Neural cell (in vitro differentiated cells): ENCODE measurements around the gene UPF1. TPM values are rescaled to one million over a fixed set of nuclear protein-coding genes. Genes with fewer than 3 reads are reported as not detected.

Source experiments
- H2AFZ ChIP-seq: fragments of 200-600, 300-800 bp; sonication (generic), shearing (Covaris generic); 2 replicates; pipeline ENCODE4 v1.6.0; 2014; ENCODE audit warnings: low read depth, mild to moderate bottlenecking, antibody characterized with exemption, low read length, moderate library complexity
- H3F3A ChIP-seq: fragments of 200-600 bp; shearing (Covaris generic); 2 replicates; pipeline ENCODE4 v1.6.1; 2016; ENCODE audit warnings: mild to moderate bottlenecking, moderate library complexity, mixed read lengths, antibody characterized with exemption, low read length; ENCODE audit not compliant: insufficient read depth, poor library complexity, severe bottlenecking
- H3K27ac ChIP-seq: fragments of 200-600, 300-800 bp; sonication (generic), shearing (Covaris generic); 2 replicates; pipeline ENCODE4 v1.5.1; 2014; ENCODE audit warnings: mild to moderate bottlenecking, low read length, moderate library complexity
- H3K27me3 ChIP-seq: fragments of 300-800, 200-600 bp; sonication (generic), shearing (Covaris generic); 2 replicates; pipeline ENCODE4 v1.6.0; 2014; ENCODE audit warnings: mild to moderate bottlenecking, low read depth, low read length, moderate library complexity; ENCODE audit not compliant: insufficient read depth
- H3K36me3 ChIP-seq: fragments of 300-800, 200-600 bp; sonication (generic), shearing (Covaris generic); 2 replicates; pipeline ENCODE4 v1.5.1; 2014; ENCODE audit warnings: mild to moderate bottlenecking, antibody characterized with exemption, low read length, moderate library complexity; ENCODE audit not compliant: insufficient read depth
- H3K4me2 ChIP-seq: fragments of 300-800, 200-600 bp; sonication (generic), shearing (Covaris generic); 2 replicates; pipeline ENCODE4 v1.6.0; 2014; ENCODE audit warnings: mild to moderate bottlenecking, low read length
- H3K4me3 ChIP-seq: fragments of 300-800, 200-600 bp; sonication (generic), shearing (Covaris generic); 2 replicates; pipeline ENCODE4 v1.5.1; 2014; ENCODE audit warnings: mild to moderate bottlenecking, low read length, moderate library complexity
- H3K79me2 ChIP-seq: fragments of 200-600 bp; shearing (Covaris generic); replicated peaks from 2 replicates; pipeline ENCODE4 v1.6.0; 2014; ENCODE audit warnings: mild to moderate bottlenecking, low read length, moderate library complexity; ENCODE audit not compliant: insufficient read depth
- H3K9ac ChIP-seq: fragments of 300-800, 200-600 bp; sonication (generic), shearing (Covaris generic); 2 replicates; pipeline ENCODE4 v1.6.1; 2016; ENCODE audit warnings: mild to moderate bottlenecking, low read length, mixed read lengths
- H3K9me2 ChIP-seq: fragments of 200-600 bp; shearing (Covaris generic); 2 replicates; pipeline ENCODE4 v1.6.1; 2016; ENCODE audit warnings: mild to moderate bottlenecking, low read length, mixed read lengths; ENCODE audit not compliant: insufficient read depth
- H3K9me3 ChIP-seq: fragments of 200-600, 300-800 bp; sonication (generic), shearing (Covaris generic); 2 replicates; pipeline ENCODE4 v1.6.1; 2016; ENCODE audit warnings: mild to moderate bottlenecking, mixed run types, low read length, moderate library complexity, mixed read lengths
- H4K20me1 ChIP-seq: fragments of 200-600 bp; shearing (Covaris generic); 2 replicates; pipeline ENCODE4 v1.6.1; 2016; ENCODE audit warnings: mild to moderate bottlenecking, mixed run types; ENCODE audit not compliant: insufficient read depth
- CTCF ChIP-seq: fragments of 450-650 bp; IDR thresholded peaks from 2 replicates; pipeline ENCODE4 v1.5.1; 2014; ENCODE audit warnings: antibody characterized with exemption, mild to moderate bottlenecking, moderate library complexity; ENCODE audit not compliant: poor library complexity, severe bottlenecking
- EP300 ChIP-seq: fragments of 450-650 bp; conservative IDR thresholded peaks from 2 replicates; pipeline ENCODE4 v1.6.1; 2014; ENCODE audit warnings: antibody characterized with exemption, mild to moderate bottlenecking, moderate library complexity; ENCODE audit not compliant: poor library complexity, severe bottlenecking
- EZH2 ChIP-seq: fragments of 200-600, 300-800 bp; shearing (Covaris generic), sonication (generic); IDR thresholded peaks from 2 replicates; pipeline ENCODE4 v1.6.1; 2014; ENCODE audit warnings: antibody characterized with exemption, low read length, borderline replicate concordance, mild to moderate bottlenecking; ENCODE audit not compliant: insufficient read depth, poor library complexity, severe bottlenecking
- POLR2AphosphoS5 ChIP-seq: IDR thresholded peaks from 2 replicates; pipeline ENCODE4 v1.6.1; 2012
- RAD21 ChIP-seq: fragments of 450-650 bp; conservative IDR thresholded peaks from 2 replicates; pipeline ENCODE4 v1.6.1; 2014; ENCODE audit warnings: antibody characterized with exemption, mild to moderate bottlenecking, moderate library complexity
- REST ChIP-seq: IDR thresholded peaks from 2 replicates; pipeline ENCODE4 v1.6.1; 2012; ENCODE audit warnings: borderline replicate concordance
- SMC3 ChIP-seq: fragments of 450-650 bp; conservative IDR thresholded peaks from 2 replicates; pipeline ENCODE4 v1.6.1; 2014; ENCODE audit warnings: antibody characterized with exemption, mild to moderate bottlenecking, moderate library complexity; ENCODE audit not compliant: poor library complexity
- polyA plus RNA-seq: library from polyadenylated mRNA; depleted of rRNA; stranded (reverse); fragments of >200 nt; gene quantifications from 2 replicates; pipeline ENCODE4 v1.2.3, GENCODE V29; 2014

UPF1 gene
- polyA plus RNA-seq, 1 donor from 2014 or later = 39.3 TPM

GRCh38 chr19:18904334-18905057 lies 72.7 kb downstream of the UPF1 start:
- Histone ChIP-seq H3K27me3 (no peaks in the 10 kb centered on the region), H3K79me2 (no peaks in the 10 kb centered on the region), H2AFZ (no peak overlapping the region), H3K4me3 (no peak overlapping the region), H3K36me3 (peaks cover 6% of the 10 kb centered on the region), H4K20me1 (no peaks in the 10 kb centered on the region), H3K9me3 (no peaks in the 10 kb centered on the region), H3K27ac (no peak overlapping the region), H3K9ac (no peak overlapping the region), H3K9me2 (no peaks in the 10 kb centered on the region), H3F3A (no peaks in the 10 kb centered on the region), H3K4me2 (no peak overlapping the region)
- TF ChIP-seq POLR2AphosphoS5 (no peak), SMC3 (no peak)

GRCh38 chr19:18905058-18905456 lies 73.3 kb downstream of the UPF1 start:
- TF ChIP-seq EZH2 (no peak), EP300 (no peak), RAD21 (no peak), SMC3 (no peak), REST (no peak), CTCF (no peak)
- Histone ChIP-seq H2AFZ (no peak overlapping the region), H3F3A (no peaks in the 10 kb centered on the region)

More at GRCh38 chr19:18905058-18905456, 73.3 kb downstream of the UPF1 start:
- Histone ChIP-seq H3K36me3 (peaks cover 6% of the 10 kb centered on the region), H3K79me2 (no peaks in the 10 kb centered on the region), H3K4me3 (no peak overlapping the region), H3K9me3 (no peaks in the 10 kb centered on the region), H4K20me1 (no peaks in the 10 kb centered on the region), H3K27me3 (no peaks in the 10 kb centered on the region), H3K27ac (no peak overlapping the region), H3K9ac (no peak overlapping the region), H3K9me2 (no peaks in the 10 kb centered on the region), H3K4me2 (no peak overlapping the region)
